Smooth muscle cell of the umbilical artery (primary cell): ENCODE data around the gene RPA4. TPM values are rescaled to one million over a fixed set of nuclear protein-coding genes. Genes with fewer than 3 reads are reported as not detected.

Source experiments
- total RNA-seq: library from RNA; depleted of rRNA; stranded (reverse); fragments of >200 nt; gene quantifications from 2 replicates; pipeline ENCODE4 v1.2.3, GENCODE V29; 2014

Gene RPA4, protein sequence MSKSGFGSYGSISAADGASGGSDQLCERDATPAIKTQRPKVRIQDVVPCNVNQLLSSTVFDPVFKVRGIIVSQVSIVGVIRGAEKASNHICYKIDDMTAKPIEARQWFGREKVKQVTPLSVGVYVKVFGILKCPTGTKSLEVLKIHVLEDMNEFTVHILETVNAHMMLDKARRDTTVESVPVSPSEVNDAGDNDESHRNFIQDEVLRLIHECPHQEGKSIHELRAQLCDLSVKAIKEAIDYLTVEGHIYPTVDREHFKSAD
- 0.59 and 0.92 TPM in 2 replicates for total RNA-seq

GRCh38 chrX:96883608-96884007 is at the start of gene RPA4:
Gene RPA4 (plus strand): TSS chrX:96883908. CDS start chrX:96884311, 403 bp downstream.

Other genes with a start within 250 kb of the RPA4 start
- gene DIAPH2, start 199.1 kb upstream of the RPA4 start, total RNA-seq = 8.0 and 15.4 TPM in 2 replicates